Loucy (cell line): ENCODE results near the gene TECPR2.

Source experiments
- H2AFZ ChIP-seq: fragments of 200-600 bp; sonication (generic); 2 replicates; pipeline ENCODE4 v1.6.0; 2016; ENCODE audit warnings: antibody characterized with exemption, mild to moderate bottlenecking, low read length, moderate library complexity
- H3F3A ChIP-seq: fragments of 200-600 bp; 2 replicates; pipeline ENCODE4 v1.6.0; 2016; ENCODE audit warnings: antibody characterized with exemption, low read depth, mild to moderate bottlenecking
- H3K27me3 ChIP-seq: fragments of 200-600 bp; sonication (generic); 2 replicates; pipeline ENCODE4 v1.6.1; 2014; ENCODE audit warnings: low read length, mild to moderate bottlenecking; ENCODE audit not compliant: insufficient read depth, poor library complexity, severe bottlenecking
- H3K36me3 ChIP-seq: fragments of 200-600 bp; sonication (generic); 2 replicates; pipeline ENCODE4 v1.6.1; 2016; ENCODE audit warnings: low read length; ENCODE audit not compliant: insufficient read depth
- H3K4me1 ChIP-seq: fragments of 200-600 bp; sonication (generic); 2 replicates; pipeline ENCODE4 v1.5.1; 2014; ENCODE audit warnings: low read length, mild to moderate bottlenecking; ENCODE audit not compliant: insufficient read depth, poor library complexity, severe bottlenecking
- H3K4me2 ChIP-seq: fragments of 200-600 bp; sonication (generic); 2 replicates; pipeline ENCODE4 v1.6.0; 2014; ENCODE audit warnings: antibody characterized with exemption, low read length, low read depth, mild to moderate bottlenecking; ENCODE audit not compliant: poor library complexity, severe bottlenecking
- H3K4me3 ChIP-seq: fragments of 200-600 bp; sonication (generic); 2 replicates; pipeline ENCODE4 v1.5.1; 2014; ENCODE audit warnings: low read length, mild to moderate bottlenecking, mixed read lengths; ENCODE audit not compliant: poor library complexity, severe bottlenecking
- H3K79me2 ChIP-seq: fragments of 200-600 bp; sonication (generic); 2 replicates; pipeline ENCODE4 v1.6.1; 2014; ENCODE audit warnings: low read length; ENCODE audit not compliant: insufficient read depth
- H3K9ac ChIP-seq: fragments of 200-600 bp; sonication (generic); 2 replicates; pipeline ENCODE4 v1.6.0; 2014; ENCODE audit warnings: mild to moderate bottlenecking, low read depth, low read length, moderate library complexity; ENCODE audit not compliant: poor library complexity, severe bottlenecking
- H3K9me2 ChIP-seq: fragments of 200-600 bp; sonication (generic); replicated peaks from 2 replicates; pipeline ENCODE4 v1.6.1; 2016; ENCODE audit warnings: low read depth, low read length, mixed read lengths
- H3K9me3 ChIP-seq: fragments of 200-600 bp; sonication (generic); 2 replicates; pipeline ENCODE4 v1.6.1; 2014; ENCODE audit warnings: mild to moderate bottlenecking, antibody characterized with exemption, low read length, low read depth; ENCODE audit not compliant: insufficient read depth
- H4K20me1 ChIP-seq: fragments of 200-600 bp; sonication (generic); 2 replicates; pipeline ENCODE4 v1.6.0; 2014; ENCODE audit warnings: antibody characterized with exemption, low read length, mild to moderate bottlenecking; ENCODE audit not compliant: insufficient read depth, poor library complexity, severe bottlenecking
- EZH2phosphoT487 ChIP-seq: fragments of 200-600 bp; IDR thresholded peaks from 2 replicates; pipeline ENCODE4 v1.6.1; 2018; ENCODE audit warnings: antibody characterized with exemption, mild to moderate bottlenecking, moderate library complexity, borderline replicate concordance
- TF ChIP-seq, protein P1 (sequence below): fragments of 200-600 bp; sonication (generic); conservative IDR thresholded peaks from 2 replicates; pipeline ENCODE4 v1.5.1; 2014; ENCODE audit warnings: mild to moderate bottlenecking, antibody characterized with exemption, low read length

The TECPR2 gene

DNA sequence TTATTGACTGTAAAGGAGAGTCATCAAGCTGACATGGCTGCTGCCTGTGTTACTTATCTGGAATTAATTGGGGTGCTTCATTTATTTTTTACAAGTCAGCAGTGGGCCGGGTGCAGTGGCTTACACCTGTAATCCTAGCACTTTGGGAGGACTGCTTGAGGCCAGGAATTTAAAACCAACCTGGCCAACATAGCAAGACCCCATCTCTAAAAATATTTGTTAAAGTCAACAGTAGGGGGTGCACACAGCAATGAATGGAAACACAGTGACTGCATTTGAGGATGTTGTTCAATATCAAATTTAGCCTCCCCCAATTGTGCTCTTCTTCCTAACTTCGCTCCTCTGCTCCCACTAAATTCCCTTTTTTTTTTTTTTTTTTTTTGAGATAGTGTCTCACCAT, 94.8 kb downstream of the TECPR2 start:
- no peaks in the 10 kb centered on the region for H3K9me3 ChIP-seq
- no peak overlapping the region for H3K4me2 ChIP-seq
- no peak overlapping the region for H3K9ac ChIP-seq
- no peaks in the 10 kb centered on the region for H3K9me2 ChIP-seq
- H3K4me3 ChIP-seq: no peak overlapping the region
- H2AFZ ChIP-seq: no peak overlapping the region
- H4K20me1 ChIP-seq: no peaks in the 10 kb centered on the region
- no peaks in the 10 kb centered on the region for H3K36me3 ChIP-seq
- TF ChIP-seq EZH2phosphoT487: no peak
- TF ChIP-seq, protein P1, sequence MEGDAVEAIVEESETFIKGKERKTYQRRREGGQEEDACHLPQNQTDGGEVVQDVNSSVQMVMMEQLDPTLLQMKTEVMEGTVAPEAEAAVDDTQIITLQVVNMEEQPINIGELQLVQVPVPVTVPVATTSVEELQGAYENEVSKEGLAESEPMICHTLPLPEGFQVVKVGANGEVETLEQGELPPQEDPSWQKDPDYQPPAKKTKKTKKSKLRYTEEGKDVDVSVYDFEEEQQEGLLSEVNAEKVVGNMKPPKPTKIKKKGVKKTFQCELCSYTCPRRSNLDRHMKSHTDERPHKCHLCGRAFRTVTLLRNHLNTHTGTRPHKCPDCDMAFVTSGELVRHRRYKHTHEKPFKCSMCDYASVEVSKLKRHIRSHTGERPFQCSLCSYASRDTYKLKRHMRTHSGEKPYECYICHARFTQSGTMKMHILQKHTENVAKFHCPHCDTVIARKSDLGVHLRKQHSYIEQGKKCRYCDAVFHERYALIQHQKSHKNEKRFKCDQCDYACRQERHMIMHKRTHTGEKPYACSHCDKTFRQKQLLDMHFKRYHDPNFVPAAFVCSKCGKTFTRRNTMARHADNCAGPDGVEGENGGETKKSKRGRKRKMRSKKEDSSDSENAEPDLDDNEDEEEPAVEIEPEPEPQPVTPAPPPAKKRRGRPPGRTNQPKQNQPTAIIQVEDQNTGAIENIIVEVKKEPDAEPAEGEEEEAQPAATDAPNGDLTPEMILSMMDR: no peak
- H3K79me2 ChIP-seq: no peaks in the 10 kb centered on the region
- H3F3A ChIP-seq: no peaks in the 10 kb centered on the region
- H3K4me1 ChIP-seq: no peaks in the 10 kb centered on the region
- no peaks in the 10 kb centered on the region for H3K27me3 ChIP-seq

DNA sequence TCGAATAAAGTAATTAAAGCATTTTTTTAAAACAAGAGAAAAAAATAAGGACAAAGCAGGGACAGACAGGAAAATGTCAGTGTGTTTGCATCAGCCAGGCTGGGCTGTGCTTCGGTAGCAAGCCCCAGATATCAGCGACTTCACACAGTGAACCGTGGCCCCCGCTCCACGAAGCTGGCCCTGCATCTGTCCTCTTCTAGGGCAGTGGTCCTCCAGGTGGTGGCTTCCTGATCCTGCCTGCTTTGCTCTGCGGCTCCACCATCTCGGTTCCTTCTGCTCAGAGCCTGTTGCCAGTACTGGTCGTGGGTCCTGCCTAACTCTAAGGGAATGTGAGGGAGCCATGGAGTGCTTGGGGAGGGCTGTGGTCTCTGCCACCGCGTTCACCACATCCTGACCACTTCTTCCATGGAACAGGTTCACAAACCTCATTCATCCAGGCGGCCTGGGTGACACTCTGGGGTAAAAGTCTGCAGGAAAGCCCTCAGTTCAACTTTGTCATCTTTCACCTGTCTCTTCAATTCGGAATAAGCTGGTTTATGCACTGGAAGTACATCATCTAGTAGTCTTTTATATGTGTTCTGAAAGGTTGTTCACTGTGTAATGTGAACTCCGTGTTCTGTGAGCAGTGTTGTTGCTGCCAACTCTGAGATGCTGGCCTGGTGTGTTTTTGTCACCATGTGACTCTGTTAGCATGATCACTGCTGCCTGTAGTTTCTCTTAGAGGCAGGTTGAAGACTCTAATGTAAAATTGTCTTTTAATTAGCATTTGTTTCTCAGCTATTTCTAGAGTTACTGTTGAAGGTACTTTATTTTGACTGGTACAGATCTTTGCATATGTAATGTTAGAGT, 99.0 kb downstream of the TECPR2 start:
- Histone ChIP-seq H3K79me2 (no peaks in the 10 kb centered on the region), H2AFZ (no peak overlapping the region), H3F3A (no peaks in the 10 kb centered on the region), H3K4me2 (no peak overlapping the region), H3K4me1 (no peaks in the 10 kb centered on the region), H3K4me3 (no peak overlapping the region), H3K9me2 (no peaks in the 10 kb centered on the region), H3K9me3 (no peaks in the 10 kb centered on the region), H3K9ac (no peak overlapping the region), H3K36me3 (no peaks in the 10 kb centered on the region), H4K20me1 (no peaks in the 10 kb centered on the region), H3K27me3 (no peaks in the 10 kb centered on the region)
- TF ChIP-seq EZH2phosphoT487: no peak
- TF ChIP-seq, protein P1: no peak

DNA sequence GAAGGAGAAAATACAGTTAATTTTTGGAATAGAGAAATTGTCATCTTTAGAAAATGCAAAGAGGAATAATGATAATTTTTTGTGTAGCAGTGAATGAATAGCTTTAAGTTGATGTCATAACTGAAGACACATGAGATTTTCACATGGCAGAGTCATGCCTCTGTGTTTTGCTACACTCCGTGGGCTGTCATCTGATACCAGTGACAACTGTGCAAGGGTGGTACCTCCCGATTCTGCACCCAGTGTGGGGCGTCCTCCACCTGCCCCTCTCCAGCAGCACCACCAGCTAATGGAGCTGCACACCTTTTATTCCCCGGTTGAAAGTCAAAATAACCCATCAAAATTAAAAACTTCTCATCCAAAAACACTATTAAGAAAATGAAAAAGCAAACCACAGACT, 99.7 kb downstream of the TECPR2 start:
- Histone ChIP-seq H3K79me2 (no peaks in the 10 kb centered on the region), H3K9me3 (no peaks in the 10 kb centered on the region), H3K4me1 (no peaks in the 10 kb centered on the region), H4K20me1 (no peaks in the 10 kb centered on the region), H3K27me3 (no peaks in the 10 kb centered on the region), H3K9ac (no peak overlapping the region), H2AFZ (no peak overlapping the region), H3K9me2 (no peaks in the 10 kb centered on the region), H3F3A (no peaks in the 10 kb centered on the region), H3K4me2 (no peak overlapping the region), H3K36me3 (no peaks in the 10 kb centered on the region), H3K4me3 (no peak overlapping the region)
- no peak for TF ChIP-seq EZH2phosphoT487
- TF ChIP-seq, protein P1: no peak
